Measurements from ENCODE around the gene FANCE.
"Not testable (repeated sequence)": the region's sequence is repeated elsewhere in the genome, so short reads cannot be mapped to it uniquely, and the experiment has no call there.

Gene FANCE

GRCh38 chr6:35452183-35453090, at the start of gene FANCE:
TSS of gene FANCE (plus strand) at chr6:35452338. CDS start at chr6:35452546, 208 bp downstream.
- DNase-seq: peak; percentile 48 to 81

DNA sequence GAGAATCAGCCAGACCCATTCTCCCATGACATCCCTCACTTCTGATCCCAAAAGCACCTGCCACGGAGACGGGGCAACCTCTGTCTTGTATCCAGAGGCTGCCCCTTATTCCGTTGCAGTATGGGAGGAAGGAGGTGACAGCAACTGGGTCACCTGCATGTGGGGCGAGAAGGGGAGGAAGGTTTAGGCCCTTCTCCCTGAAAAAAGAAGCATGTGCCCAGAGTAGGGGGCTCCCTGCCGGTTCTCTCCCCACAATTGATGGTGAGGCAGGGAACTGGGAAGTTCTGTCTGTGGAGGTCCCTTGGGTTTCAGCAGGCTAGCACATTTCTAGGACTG, 49.3 kb upstream of the FANCE start:
- no peak for DNase-seq

- DNase-seq: no peak
Measured at GRCh38 chr6:35403544-35404442, 48.3 kb upstream of the FANCE start.

DNA sequence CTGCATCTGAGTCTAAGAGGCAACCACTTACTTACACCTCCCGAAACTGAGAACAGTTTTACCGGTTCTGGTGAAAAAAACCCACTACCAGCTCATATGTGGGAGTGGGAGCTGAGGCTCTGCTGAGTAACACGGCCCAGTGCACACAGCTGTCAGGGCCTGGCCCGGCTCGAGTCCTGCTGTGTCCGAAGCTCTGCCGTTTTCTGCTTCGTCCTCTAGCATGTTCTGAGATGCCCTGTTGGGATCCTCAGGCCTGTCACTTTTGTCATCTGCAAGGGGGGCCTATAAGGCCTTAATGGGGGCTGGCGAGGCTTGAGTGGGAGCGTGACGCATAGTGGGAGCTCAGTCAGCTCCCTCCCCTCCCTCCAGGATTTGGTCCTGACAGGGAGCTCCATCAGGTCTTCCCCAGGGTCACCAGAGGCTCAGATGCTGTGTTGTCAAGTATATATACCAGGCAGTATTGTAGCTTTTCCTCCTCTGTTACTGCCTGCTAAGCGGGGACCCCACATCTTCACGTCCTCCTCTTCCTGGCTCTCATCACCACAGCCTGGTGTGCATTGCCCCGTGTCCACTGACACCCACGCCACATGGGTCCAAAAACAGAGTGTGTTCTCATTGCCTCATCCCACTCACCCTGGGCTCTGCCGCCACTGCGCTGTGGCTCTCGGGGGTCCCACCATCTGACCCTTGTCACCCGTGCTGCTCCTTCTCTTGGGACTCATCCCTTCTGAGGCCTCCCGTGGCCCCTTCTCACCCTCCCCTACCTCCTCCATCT, 45.2 kb upstream of the FANCE start:
- DNase-seq: no peak

DNA sequence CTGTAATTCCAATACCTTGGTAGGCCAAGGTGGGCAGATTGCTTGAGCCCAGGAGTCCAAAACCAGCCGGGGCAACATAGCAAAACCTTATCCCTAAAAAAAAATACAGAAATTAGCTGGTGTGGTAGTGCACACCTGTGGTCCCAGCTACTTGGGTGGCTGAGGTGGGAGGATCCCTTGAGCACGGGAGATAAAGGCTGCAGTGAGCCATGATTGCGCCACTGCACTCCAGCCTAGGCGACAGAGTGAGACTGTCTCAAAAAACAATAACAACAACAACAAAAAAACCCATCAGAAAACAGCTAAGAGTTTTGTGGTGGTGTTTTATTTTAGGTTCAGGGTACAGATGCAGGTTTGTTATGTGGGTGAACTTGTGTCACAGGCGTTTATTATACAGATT, 42.9 kb upstream of the FANCE start:
- DNase-seq: no peak

GRCh38 chr6:35410131-35410530, 42.0 kb upstream of the FANCE start:
- DNase-seq: no peak

DNA sequence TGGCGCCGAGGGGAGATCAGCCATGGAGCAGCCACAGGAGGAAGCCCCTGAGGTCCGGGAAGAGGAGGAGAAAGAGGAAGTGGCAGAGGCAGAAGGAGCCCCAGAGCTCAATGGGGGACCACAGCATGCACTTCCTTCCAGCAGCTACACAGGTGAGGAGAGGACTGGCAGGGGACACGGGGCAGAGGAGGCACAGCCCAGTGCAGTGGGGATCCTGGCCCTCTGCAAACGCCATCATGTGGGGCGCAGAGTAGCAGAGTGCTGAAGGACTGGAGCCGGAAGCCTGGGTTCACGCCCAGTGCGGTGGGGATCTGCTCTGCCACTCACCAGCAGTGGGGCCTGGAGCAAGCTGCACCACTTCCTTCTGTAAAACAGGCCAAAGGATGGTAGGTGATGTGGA, 41.1 kb upstream of the FANCE start:
- DNase-seq: no peak

DNA sequence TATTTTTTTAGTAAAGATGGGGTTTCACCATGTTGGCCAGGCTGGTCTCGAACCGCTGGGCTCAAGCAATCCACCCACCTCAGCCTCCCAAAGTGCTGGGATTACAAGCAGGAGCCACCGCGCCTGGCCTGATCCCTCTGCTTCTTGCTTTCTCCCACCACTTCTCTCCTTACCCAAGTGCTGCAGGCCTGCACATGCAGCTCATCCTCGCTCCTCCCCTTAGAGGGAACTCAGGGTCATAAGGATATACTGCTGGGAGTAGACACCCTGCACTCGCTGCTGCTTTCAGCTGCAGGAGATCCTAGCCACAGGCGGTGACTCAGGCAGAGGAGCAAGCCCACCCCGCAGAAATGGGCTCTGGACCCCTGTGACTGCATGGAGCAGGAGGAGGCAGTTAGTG, 40.0 kb upstream of the FANCE start:
- DNase-seq: no peak

DNA sequence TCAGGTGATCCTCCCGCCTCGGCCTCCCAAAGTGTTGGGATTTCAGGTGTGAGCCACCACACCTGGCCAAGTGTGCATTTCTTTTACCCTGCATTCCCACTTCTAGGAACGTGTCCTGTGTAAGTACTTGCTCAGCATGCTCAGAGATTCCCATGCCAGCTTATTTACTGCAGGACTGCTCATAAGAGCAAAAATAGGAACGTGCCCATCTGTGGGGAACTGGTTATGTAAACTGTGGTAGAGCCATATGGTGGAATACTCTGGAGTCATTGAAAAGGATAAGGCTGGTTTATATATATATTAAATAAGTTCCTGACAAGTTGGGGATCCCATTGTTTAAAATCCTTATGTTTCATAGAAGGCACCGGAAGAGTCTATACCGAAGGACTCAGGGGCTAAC, 38.2 kb upstream of the FANCE start:
- no peak for DNase-seq

- peak in 1 of 2 experiments; percentile 34 for DNase-seq
Measured at GRCh38 chr6:35415065-35415891, 36.9 kb upstream of the FANCE start.

- DNase-seq: no peak
Measured at GRCh38 chr6:35417979-35418661, 34.0 kb upstream of the FANCE start.

GRCh38 chr6:35419417-35419816, 32.7 kb upstream of the FANCE start:
- DNase-seq: no peak

DNA sequence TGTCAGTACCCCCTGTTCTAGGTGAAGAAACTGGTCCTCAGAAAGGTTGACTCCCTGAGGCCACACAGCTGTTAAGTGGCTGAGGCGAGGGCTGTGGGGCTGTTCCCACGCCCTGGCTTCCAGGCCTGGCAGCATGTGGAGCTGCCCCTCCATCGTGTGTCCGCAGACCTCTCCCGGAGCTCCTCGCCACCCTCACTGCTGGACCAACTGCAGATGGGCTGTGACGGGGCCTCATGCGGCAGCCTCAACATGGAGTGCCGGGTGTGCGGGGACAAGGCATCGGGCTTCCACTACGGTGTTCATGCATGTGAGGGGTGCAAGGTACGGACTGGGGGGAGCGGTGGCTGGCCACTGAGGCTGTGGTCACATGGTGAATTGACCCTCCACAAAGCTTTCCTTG, 32.2 kb upstream of the FANCE start:
- no peak for DNase-seq

- DNase-seq: peak; percentile 38 to 76
Measured at GRCh38 chr6:35425284-35425683, 26.9 kb upstream of the FANCE start.

- no peak for DNase-seq
Measured at GRCh38 chr6:35426074-35426473, 26.1 kb upstream of the FANCE start.

GRCh38 chr6:35427435-35427834, 24.7 kb upstream of the FANCE start:
- no peak for DNase-seq

DNA sequence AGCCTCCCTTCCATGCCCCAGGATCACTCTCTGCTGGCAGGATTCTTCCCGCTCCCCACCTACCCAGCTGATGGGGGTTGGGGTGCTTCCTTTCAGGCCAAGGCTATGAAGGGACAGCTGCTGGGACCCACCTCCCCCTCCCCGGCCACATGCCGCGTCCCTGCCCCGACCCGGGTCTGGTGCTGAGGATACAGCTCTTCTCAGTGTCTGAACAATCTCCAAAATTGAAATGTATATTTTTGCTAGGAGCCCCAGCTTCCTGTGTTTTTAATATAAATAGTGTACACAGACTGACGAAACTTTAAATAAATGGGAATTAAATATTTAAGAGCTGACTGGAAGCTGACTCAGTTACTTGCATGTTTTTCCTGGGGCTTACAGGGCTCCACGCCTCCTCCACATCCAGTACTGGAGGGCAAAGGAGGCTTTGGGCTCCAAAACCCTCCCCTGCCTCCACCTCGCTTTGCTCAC, 24.3 kb upstream of the FANCE start:
- DNase-seq: no peak

- DNase-seq: no peak
Measured at GRCh38 chr6:35428421-35429149, 23.6 kb upstream of the FANCE start.

DNA sequence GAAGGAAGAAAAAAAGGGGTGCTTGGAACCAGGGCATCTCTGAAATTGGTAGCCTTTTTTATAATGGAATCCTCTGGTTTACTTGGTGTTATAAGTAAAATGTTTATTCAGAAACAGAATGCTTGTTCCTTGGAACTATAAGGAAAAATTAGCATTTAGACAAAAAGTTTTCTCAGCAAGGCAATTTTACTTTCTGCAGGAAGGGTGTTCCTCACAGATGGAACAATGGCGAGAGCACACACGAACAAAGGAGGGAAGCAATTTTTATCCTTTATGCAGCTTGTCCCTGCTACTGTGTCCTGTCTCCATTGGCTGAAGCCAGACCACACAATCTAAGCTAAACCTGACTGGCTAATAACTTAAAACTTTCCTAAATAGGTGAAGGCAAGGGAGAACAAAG, 22.7 kb upstream of the FANCE start:
- DNase-seq: no peak

GRCh38 chr6:35432291-35432690, 19.8 kb upstream of the FANCE start:
- DNase-seq: no peak

GRCh38 chr6:35432702-35433101, 19.4 kb upstream of the FANCE start:
- not testable (repeated sequence) for DNase-seq

All from SW 1271 (cell line).